Measurements from ENCODE around the gene SLC7A1. TPM values are rescaled to one million over a fixed set of nuclear protein-coding genes. Genes with fewer than 3 reads are reported as not detected.

The SLC7A1 gene
- total RNA-seq, 1 donor from 2014 or later: 91.5 TPM

GRCh38 chr13:29514720-29515310 lies 80.7 kb downstream of the SLC7A1 start:
- Histone ChIP-seq H3K4me3 (ENCODE audit: low read depth, low read length) (no peak overlapping the region), H3K27me3 (ENCODE audit: control insufficient read depth, insufficient read depth, low read length) (no peaks in the 10 kb centered on the region), H3K36me3 (ENCODE audit: control insufficient read depth, insufficient read depth, low read length) (peaks cover 2% of the 10 kb centered on the region)
- no peak for TF ChIP-seq CTCF (IDR thresholded peaks at IDR 0.05; ENCODE audit: insufficient read depth, low read length, poor library complexity, severe bottlenecking)
- DNase-seq (ENCODE audit: low read depth): no peak

GRCh38 chr13:29513981-29514719 lies 81.3 kb downstream of the SLC7A1 start:
- no peak overlapping the region for H3K4me3 ChIP-seq (ENCODE audit: low read depth, low read length)
- no peak for DNase-seq (ENCODE audit: low read depth)
- peaks cover 2% of the 10 kb centered on the region for H3K36me3 ChIP-seq (ENCODE audit: control insufficient read depth, insufficient read depth, low read length)
- TF ChIP-seq CTCF (IDR thresholded peaks at IDR 0.05; ENCODE audit: insufficient read depth, low read length, poor library complexity, severe bottlenecking): no peak
- H3K27me3 ChIP-seq (ENCODE audit: control insufficient read depth, insufficient read depth, low read length): no peaks in the 10 kb centered on the region

GRCh38 chr13:29513002-29513980 lies 82.2 kb downstream of the SLC7A1 start:
- no peak for TF ChIP-seq CTCF (IDR thresholded peaks at IDR 0.05; ENCODE audit: insufficient read depth, low read length, poor library complexity, severe bottlenecking)
- DNase-seq (ENCODE audit: low read depth): no peak
- H3K36me3 ChIP-seq (ENCODE audit: control insufficient read depth, insufficient read depth, low read length): peaks cover 2% of the 10 kb centered on the region

GRCh38 chr13:29511980-29512379 lies 83.5 kb downstream of the SLC7A1 start:
- H3K36me3 ChIP-seq (ENCODE audit: control insufficient read depth, insufficient read depth, low read length): peaks cover 2% of the 10 kb centered on the region
- no peak for TF ChIP-seq CTCF (IDR thresholded peaks at IDR 0.05; ENCODE audit: insufficient read depth, low read length, poor library complexity, severe bottlenecking)
- no peak for DNase-seq (ENCODE audit: low read depth)

More at GRCh38 chr13:29513002-29513980, 82.2 kb downstream of the SLC7A1 start:
- Histone ChIP-seq H3K4me3 (ENCODE audit: low read depth, low read length) (no peak overlapping the region), H3K27me3 (ENCODE audit: control insufficient read depth, insufficient read depth, low read length) (no peaks in the 10 kb centered on the region)

GRCh38 chr13:29511106-29511796 lies 84.2 kb downstream of the SLC7A1 start:
- peaks cover 2% of the 10 kb centered on the region for H3K36me3 ChIP-seq (ENCODE audit: control insufficient read depth, insufficient read depth, low read length)
- H3K4me3 ChIP-seq (ENCODE audit: low read depth, low read length): no peak overlapping the region
- no peak for DNase-seq (ENCODE audit: low read depth)
- no peak for TF ChIP-seq CTCF (IDR thresholded peaks at IDR 0.05; ENCODE audit: insufficient read depth, low read length, poor library complexity, severe bottlenecking)
- H3K27me3 ChIP-seq (ENCODE audit: control insufficient read depth, insufficient read depth, low read length): no peaks in the 10 kb centered on the region

More at GRCh38 chr13:29511980-29512379, 83.5 kb downstream of the SLC7A1 start:
- H3K4me3 ChIP-seq (ENCODE audit: low read depth, low read length): no peak overlapping the region
- no peaks in the 10 kb centered on the region for H3K27me3 ChIP-seq (ENCODE audit: control insufficient read depth, insufficient read depth, low read length)
